ENCODE data around the gene DNAH14.

- TF ChIP-seq CTCF (tag by site-specific recombination; IDR thresholded peaks at IDR 0.05) (no peak), ZNF501 (tag by site-specific recombination; IDR thresholded peaks at IDR 0.05) (no peak), ZNF426 (tag by site-specific recombination; IDR thresholded peaks at IDR 0.05) (no peak), RBAK (tag by site-specific recombination; IDR thresholded peaks at IDR 0.05) (no peak)
Observed at GRCh38 chr1:225412321-225412720, 482.8 kb downstream of the DNAH14 start.
